ENCODE measurements around the gene TMEM88.
A peak's percentile ranks its signal among the peaks of the same experiment; 100 is the strongest.

GRCh38 chr17:7856811-7857712 lies 2.2 kb downstream of the TMEM88 start, which contains the start of gene NAA38:
- peak; percentile 47 for TF ChIP-seq CTCF (IDR thresholded peaks at IDR 0.05; ENCODE audit: poor library complexity)
- no peak for TF ChIP-seq EZH2phosphoT487 (IDR thresholded peaks at IDR 0.05; ENCODE audit: low read depth, severe bottlenecking, unreplicated experiment)
- no peak for TF ChIP-seq EZH2 (IDR thresholded peaks at IDR 0.05; ENCODE audit: borderline replicate concordance)

All from hepatocyte (in vitro differentiated cells).